ENCODE data around the gene NKD2. TPM values are rescaled to one million over a fixed set of nuclear protein-coding genes. Genes with fewer than 3 reads are reported as not detected.

NKD2 gene
- total RNA-seq, 1 experiment from 2014 or later, result 12.3 TPM

DNA sequence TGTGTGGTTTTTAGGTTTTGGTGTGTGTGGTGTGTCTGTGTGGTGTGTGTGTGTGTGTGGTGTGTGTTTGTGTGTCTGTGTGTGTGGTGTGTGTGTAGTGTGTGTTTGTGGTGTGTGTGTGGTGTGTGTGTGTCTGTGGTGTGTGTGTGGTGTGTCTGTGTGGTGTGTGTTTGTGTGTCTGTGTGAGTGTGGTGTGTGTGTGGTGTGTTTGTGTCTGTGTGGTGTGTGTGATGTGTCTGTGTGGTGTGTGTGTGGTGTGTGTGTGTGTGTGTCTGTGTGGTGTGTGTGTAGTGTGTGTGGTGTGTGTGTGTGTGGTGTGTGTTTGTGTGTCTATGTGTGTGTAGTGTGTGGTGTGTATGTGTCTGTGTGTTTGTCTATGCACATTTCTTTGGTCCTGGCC is 25.0 kb upstream of the NKD2 start:
- no peaks in the 10 kb centered on the region for H3K27me3 ChIP-seq (ENCODE audit: control insufficient read depth, insufficient read depth, low read length)
- POLR2A ChIA-PET, result no interaction called here
- CTCF ChIA-PET, result no interaction called here

DNA sequence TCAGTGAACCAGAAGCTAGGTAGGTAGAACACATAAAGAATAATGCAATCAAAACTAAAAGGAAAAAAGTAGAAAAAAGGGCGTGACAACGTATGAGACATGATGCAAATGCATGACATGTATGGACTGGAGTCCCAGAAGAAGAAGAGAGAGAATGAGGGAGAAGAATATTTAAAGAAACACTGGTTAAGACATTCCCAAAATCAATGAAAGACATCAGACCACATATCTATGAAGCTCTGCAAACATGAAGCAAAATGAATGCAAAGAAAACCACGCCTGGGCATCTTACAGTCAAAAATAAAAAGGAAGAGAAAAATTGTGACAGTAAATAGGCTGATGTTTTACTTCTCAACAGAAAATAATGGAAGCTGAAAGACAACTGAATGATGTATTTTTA is 23.8 kb upstream of the NKD2 start:
- ChIA-PET POLR2A (no interaction called here), CTCF (no interaction called here)
- TF ChIP-seq, protein P1, sequence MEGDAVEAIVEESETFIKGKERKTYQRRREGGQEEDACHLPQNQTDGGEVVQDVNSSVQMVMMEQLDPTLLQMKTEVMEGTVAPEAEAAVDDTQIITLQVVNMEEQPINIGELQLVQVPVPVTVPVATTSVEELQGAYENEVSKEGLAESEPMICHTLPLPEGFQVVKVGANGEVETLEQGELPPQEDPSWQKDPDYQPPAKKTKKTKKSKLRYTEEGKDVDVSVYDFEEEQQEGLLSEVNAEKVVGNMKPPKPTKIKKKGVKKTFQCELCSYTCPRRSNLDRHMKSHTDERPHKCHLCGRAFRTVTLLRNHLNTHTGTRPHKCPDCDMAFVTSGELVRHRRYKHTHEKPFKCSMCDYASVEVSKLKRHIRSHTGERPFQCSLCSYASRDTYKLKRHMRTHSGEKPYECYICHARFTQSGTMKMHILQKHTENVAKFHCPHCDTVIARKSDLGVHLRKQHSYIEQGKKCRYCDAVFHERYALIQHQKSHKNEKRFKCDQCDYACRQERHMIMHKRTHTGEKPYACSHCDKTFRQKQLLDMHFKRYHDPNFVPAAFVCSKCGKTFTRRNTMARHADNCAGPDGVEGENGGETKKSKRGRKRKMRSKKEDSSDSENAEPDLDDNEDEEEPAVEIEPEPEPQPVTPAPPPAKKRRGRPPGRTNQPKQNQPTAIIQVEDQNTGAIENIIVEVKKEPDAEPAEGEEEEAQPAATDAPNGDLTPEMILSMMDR (IDR thresholded peaks at IDR 0.05), result no peak
- TF ChIP-seq, protein P2, sequence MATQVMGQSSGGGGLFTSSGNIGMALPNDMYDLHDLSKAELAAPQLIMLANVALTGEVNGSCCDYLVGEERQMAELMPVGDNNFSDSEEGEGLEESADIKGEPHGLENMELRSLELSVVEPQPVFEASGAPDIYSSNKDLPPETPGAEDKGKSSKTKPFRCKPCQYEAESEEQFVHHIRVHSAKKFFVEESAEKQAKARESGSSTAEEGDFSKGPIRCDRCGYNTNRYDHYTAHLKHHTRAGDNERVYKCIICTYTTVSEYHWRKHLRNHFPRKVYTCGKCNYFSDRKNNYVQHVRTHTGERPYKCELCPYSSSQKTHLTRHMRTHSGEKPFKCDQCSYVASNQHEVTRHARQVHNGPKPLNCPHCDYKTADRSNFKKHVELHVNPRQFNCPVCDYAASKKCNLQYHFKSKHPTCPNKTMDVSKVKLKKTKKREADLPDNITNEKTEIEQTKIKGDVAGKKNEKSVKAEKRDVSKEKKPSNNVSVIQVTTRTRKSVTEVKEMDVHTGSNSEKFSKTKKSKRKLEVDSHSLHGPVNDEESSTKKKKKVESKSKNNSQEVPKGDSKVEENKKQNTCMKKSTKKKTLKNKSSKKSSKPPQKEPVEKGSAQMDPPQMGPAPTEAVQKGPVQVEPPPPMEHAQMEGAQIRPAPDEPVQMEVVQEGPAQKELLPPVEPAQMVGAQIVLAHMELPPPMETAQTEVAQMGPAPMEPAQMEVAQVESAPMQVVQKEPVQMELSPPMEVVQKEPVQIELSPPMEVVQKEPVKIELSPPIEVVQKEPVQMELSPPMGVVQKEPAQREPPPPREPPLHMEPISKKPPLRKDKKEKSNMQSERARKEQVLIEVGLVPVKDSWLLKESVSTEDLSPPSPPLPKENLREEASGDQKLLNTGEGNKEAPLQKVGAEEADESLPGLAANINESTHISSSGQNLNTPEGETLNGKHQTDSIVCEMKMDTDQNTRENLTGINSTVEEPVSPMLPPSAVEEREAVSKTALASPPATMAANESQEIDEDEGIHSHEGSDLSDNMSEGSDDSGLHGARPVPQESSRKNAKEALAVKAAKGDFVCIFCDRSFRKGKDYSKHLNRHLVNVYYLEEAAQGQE (IDR thresholded peaks at IDR 0.05; ENCODE audit: insufficient read depth in 1 of 2, low read depth in 2 of 2, low read length in 1 of 2), result no peak
- TF ChIP-seq POLR2AphosphoS5 (IDR thresholded peaks at IDR 0.05; ENCODE audit: low read depth, low read length), result no peak
- TF ChIP-seq SIN3A (IDR thresholded peaks at IDR 0.05; ENCODE audit: borderline replicate concordance, insufficient read depth, low read depth, low read length), result no peak
- TF ChIP-seq TCF7L2 (IDR thresholded peaks at IDR 0.05; ENCODE audit: low read depth, low read length), result no peak
- no TSS peak for BruUV-seq (replicated peaks)
- ATAC-seq (no peak), DNase-seq (ENCODE audit: low read depth, low spot score) (no peak)
- H3K27me3 ChIP-seq (ENCODE audit: control insufficient read depth, insufficient read depth, low read length), result no peaks in the 10 kb centered on the region
- no peak overlapping the region for H3K4me3 ChIP-seq (ENCODE audit: low read depth in 2 of 2, low read length in 2 of 2)
- H3K27ac ChIP-seq (ENCODE audit: low read length), result no peak overlapping the region
- H3K36me3 ChIP-seq (ENCODE audit: control insufficient read depth, insufficient read depth, low read length), result no peaks in the 10 kb centered on the region
- intact Hi-C loops (cut with micrococcal nuclease; ENCODE audit: unreplicated experiment), result no loop called here
- H3K4me1 ChIP-seq (ENCODE audit: control insufficient read depth, insufficient read depth, low read length), result no peaks in the 10 kb centered on the region
- in situ Hi-C loops (cut with HindIII; ENCODE audit: low pct_unique_long_range_greater_than_20kb, low sequenced_read_pairs), result no loop called here
- H3K9me3 ChIP-seq (ENCODE audit: control insufficient read depth, insufficient read depth, low read depth, low read length), result peaks cover 11% of the 10 kb centered on the region; the same call in 1 of the 2 replicates

More for the DNA sequence above, 25.0 kb upstream of the NKD2 start:
- intact Hi-C loops (cut with micrococcal nuclease; ENCODE audit: unreplicated experiment) (no loop called here), in situ Hi-C loops (cut with HindIII; ENCODE audit: low pct_unique_long_range_greater_than_20kb, low sequenced_read_pairs) (no loop called here)
- TF ChIP-seq, protein P2 (IDR thresholded peaks at IDR 0.05; ENCODE audit: insufficient read depth in 1 of 2, low read depth in 2 of 2, low read length in 1 of 2), result no peak
- TF ChIP-seq TCF7L2 (IDR thresholded peaks at IDR 0.05; ENCODE audit: low read depth, low read length) (no peak), SIN3A (IDR thresholded peaks at IDR 0.05; ENCODE audit: borderline replicate concordance, insufficient read depth, low read depth, low read length) (no peak), POLR2AphosphoS5 (IDR thresholded peaks at IDR 0.05; ENCODE audit: low read depth, low read length) (no peak)
- TF ChIP-seq, protein P1 (IDR thresholded peaks at IDR 0.05), result no peak
- Histone ChIP-seq H3K4me3 (ENCODE audit: low read depth in 2 of 2, low read length in 2 of 2) (no peak overlapping the region), H3K4me1 (ENCODE audit: control insufficient read depth, insufficient read depth, low read length) (no peaks in the 10 kb centered on the region), H3K9me3 (ENCODE audit: control insufficient read depth, insufficient read depth, low read depth, low read length) (peaks cover 11% of the 10 kb centered on the region; the same call in 1 of the 2 replicates), H3K36me3 (ENCODE audit: control insufficient read depth, insufficient read depth, low read length) (no peaks in the 10 kb centered on the region), H3K27ac (ENCODE audit: low read length) (no peak overlapping the region)
- DNase-seq (ENCODE audit: low read depth, low spot score), result no peak
- no TSS peak for BruUV-seq (replicated peaks)
- ATAC-seq, result no peak

All from Panc1 (cell line).